HepG2 (cell line): Measurements from ENCODE around the gene TRMT10C. TPM values are rescaled to one million over a fixed set of nuclear protein-coding genes. Genes with fewer than 3 reads are reported as not detected.

Experiments used
- FLYWCH1 ChIP-seq: sonication (generic); formaldehyde crosslinking; IDR thresholded peaks from 2 replicates; pipeline ENCODE4 v1.8.1; 2023; ENCODE audit warnings: mild to moderate bottlenecking, missing genetic modification reagents
- FOXK1 ChIP-seq: sonication (generic); formaldehyde crosslinking; IDR thresholded peaks from 2 replicates; pipeline ENCODE4 v1.4.0; 2020; ENCODE audit warnings: low read depth, missing genetic modification reagents, borderline replicate concordance
- HNRNPK ChIP-seq: fragments of 200-400 bp; formaldehyde crosslinking; IDR thresholded peaks from 2 replicates; pipeline ENCODE4 v1.6.1; 2018; ENCODE audit warnings: low read length, low read depth, moderate library complexity, mild to moderate bottlenecking; ENCODE audit not compliant: poor library complexity, severe bottlenecking
- IRF2 ChIP-seq: IDR thresholded peaks from 2 replicates; pipeline ENCODE4 v1.6.1; 2018; ENCODE audit warnings: missing genetic modification reagents, missing compliant biosample characterization
- IRX3 ChIP-seq: sonication (generic); formaldehyde crosslinking; IDR thresholded peaks from 2 replicates; pipeline ENCODE4 v1.8.1; 2023; ENCODE audit warnings: mild to moderate bottlenecking, low read depth, missing genetic modification reagents, borderline replicate concordance
- KLF12 ChIP-seq: sonication (generic); formaldehyde crosslinking; IDR thresholded peaks from 2 replicates; pipeline ENCODE4 v1.4.0; 2020; ENCODE audit warnings: missing genetic modification reagents, borderline replicate concordance
- KLF15 ChIP-seq: sonication (generic); formaldehyde crosslinking; IDR thresholded peaks from 2 replicates; pipeline ENCODE4 v1.8.1; 2023; ENCODE audit warnings: borderline replicate concordance, mild to moderate bottlenecking, inconsistent platforms, missing genetic modification reagents, mixed read lengths
- NFIC ChIP-seq: IDR thresholded peaks from 2 replicates; pipeline ENCODE4 v1.6.1; 2012; ENCODE audit warnings: mild to moderate bottlenecking, low read length, inconsistent platforms
- NONO ChIP-seq, 2 experiments: fragments of 450-650 bp in 1 of 2; sonication (generic) in 1 of 2; formaldehyde crosslinking in 1 of 2; IDR thresholded peaks in 1 of 2; conservative IDR thresholded peaks in 1 of 2; 2 replicates each; pipeline versions ENCODE4 v1.6.1 to v1.8.0; 2017 to 2022; ENCODE audit warnings: mild to moderate bottlenecking in 1 of 2, missing genetic modification reagents in 1 of 2, moderate library complexity in 1 of 2
- PHF8 ChIP-seq: sonication (generic); formaldehyde crosslinking; IDR thresholded peaks from 2 replicates; pipeline ENCODE4 v1.5.0; 2020; ENCODE audit warnings: missing genetic modification reagents
- POGZ ChIP-seq: sonication (generic); formaldehyde crosslinking; IDR thresholded peaks from 2 replicates; pipeline ENCODE4 v1.4.0; 2020; ENCODE audit warnings: mild to moderate bottlenecking, missing genetic modification reagents
- SKI ChIP-seq: fragments of 450-650 bp; IDR thresholded peaks from one replicate; pipeline ENCODE4 v1.6.1; 2018; ENCODE audit warnings: mild to moderate bottlenecking; ENCODE audit not compliant: partially characterized antibody
- ZNF446 ChIP-seq: sonication (generic); formaldehyde crosslinking; IDR thresholded peaks from 2 replicates; pipeline ENCODE4 v1.5.0; 2020; ENCODE audit warnings: mild to moderate bottlenecking, missing genetic modification reagents
- ZNF546 ChIP-seq: sonication (generic); formaldehyde crosslinking; conservative IDR thresholded peaks from 2 replicates; pipeline ENCODE4 v1.8.1; 2023; ENCODE audit warnings: mild to moderate bottlenecking, missing genetic modification reagents
- ZNF556 ChIP-seq: sonication (generic); formaldehyde crosslinking; IDR thresholded peaks from 2 replicates; pipeline ENCODE4 v1.4.0; 2020; ENCODE audit warnings: mild to moderate bottlenecking, missing genetic modification reagents, borderline replicate concordance
- ZNF703 ChIP-seq: sonication (generic); formaldehyde crosslinking; IDR thresholded peaks from 2 replicates; pipeline ENCODE4 v1.5.1; 2020; ENCODE audit warnings: missing genetic modification reagents, mild to moderate bottlenecking, moderate library complexity, borderline replicate concordance
- ZNF891 ChIP-seq: sonication (generic); formaldehyde crosslinking; IDR thresholded peaks from 2 replicates; pipeline ENCODE4 v1.5.0; 2020; ENCODE audit warnings: mild to moderate bottlenecking, missing genetic modification reagents
- polyA plus RNA-seq, 8 experiments: library from polyadenylated mRNA; depleted of rRNA in 3 of 8; stranded (reverse) in 7 of 8; unstranded in 1 of 8; fragments of >200 nt; fragmentation: Illumina TruSeq in 4 of 8; extraction: Trizol in 4 of 8; gene quantifications; 2 replicates each; pipeline versions ENCODE4 v1.2.1 to v1.2.3, GENCODE V29; 2011 to 2016; ENCODE audit warnings: low read depth in 4 of 8, missing spikeins in 1 of 8, mixed read lengths in 1 of 8; ENCODE audit not compliant: insufficient read depth in 1 of 8
- total RNA-seq, 5 experiments: library from RNA; depleted of rRNA; stranded (reverse); fragments of >200 nt; fragmentation: Illumina TruSeq; extraction: Trizol; gene quantifications; 2 replicates each; pipeline ENCODE4 v1.2.3, GENCODE V29; 2016; ENCODE audit warnings: low read depth in 1 of 5
- TF ChIP-seq, protein P1 (sequence below): sonication (generic); formaldehyde crosslinking; IDR thresholded peaks from 2 replicates; pipeline ENCODE4 v1.4.0; 2020; ENCODE audit warnings: missing genetic modification reagents
- TF ChIP-seq, protein P2 (sequence below): sonication (generic); formaldehyde crosslinking; IDR thresholded peaks from 2 replicates; pipeline ENCODE4 v1.4.0; 2020; ENCODE audit warnings: missing genetic modification reagents
- TF ChIP-seq, protein P3 (sequence below): IDR thresholded peaks from 2 replicates; pipeline ENCODE4 v1.6.1; 2016; ENCODE audit warnings: missing compliant biosample characterization, missing genetic modification reagents, borderline replicate concordance
- TF ChIP-seq, protein P4 (sequence below): sonication (generic); formaldehyde crosslinking; IDR thresholded peaks from 2 replicates; pipeline ENCODE4 v1.4.0; 2020; ENCODE audit warnings: missing genetic modification reagents

The TRMT10C gene
- total and polyA plus RNA-seq, 2 of the 13 experiments (the other 11 are each of a cell fraction or from before 2014, with no cell fraction given): 10.8 to 39.2 TPM

DNA sequence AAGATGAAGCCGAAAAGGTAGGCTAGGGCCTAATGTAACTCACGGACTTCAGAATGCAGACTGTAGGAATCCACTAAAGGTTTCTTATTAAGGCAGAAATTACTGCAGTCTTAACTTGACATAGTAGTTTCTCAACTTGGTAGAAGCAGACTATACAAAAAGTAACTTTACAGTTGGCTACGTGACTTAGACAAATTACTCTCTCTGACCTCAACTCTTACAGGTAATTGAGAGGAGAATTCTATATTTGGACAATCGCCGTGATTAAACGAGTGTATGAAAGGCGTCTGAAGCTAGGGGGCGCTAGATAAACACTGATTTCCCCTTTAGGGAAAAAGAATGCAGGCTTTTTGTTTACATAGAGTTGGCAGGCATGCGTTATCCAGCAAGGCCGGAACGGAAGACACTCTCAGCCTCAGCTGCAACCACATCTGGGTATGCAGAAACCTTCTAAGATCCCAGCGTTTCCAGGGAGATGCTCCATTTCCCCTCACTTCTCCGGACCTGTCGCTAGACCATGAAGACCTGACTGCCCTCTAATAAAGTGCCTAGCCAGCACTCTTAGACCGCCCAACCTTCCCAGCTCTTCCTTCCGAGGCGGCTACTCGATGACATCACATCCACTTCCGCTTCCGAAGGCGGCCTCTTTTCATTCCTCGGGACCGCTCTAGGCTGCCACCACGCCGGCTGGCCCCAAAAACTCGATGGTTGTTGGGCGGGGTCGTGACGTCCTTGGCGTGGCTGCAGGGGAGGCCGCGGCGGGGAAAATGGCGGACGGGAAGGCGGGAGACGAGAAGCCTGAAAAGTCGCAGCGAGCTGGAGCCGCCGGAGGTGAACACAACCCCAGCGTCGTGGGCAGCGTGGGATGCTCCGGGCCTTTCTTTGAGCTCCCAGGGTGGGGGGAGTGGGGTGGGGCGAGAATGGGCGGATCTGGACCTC is 12.1 kb downstream of the TRMT10C start, which contains the start of gene PCNP (continued):
- TF ChIP-seq NONO (IDR thresholded peaks at IDR 0.05): no peak
- peak; percentile 81; the same call in 1 of the 2 replicates for TF ChIP-seq NONO (CRISPR knock-in tag; conservative IDR thresholded peaks at IDR 0.05)
- TF ChIP-seq IRX3 (CRISPR knock-in tag): peak; percentile 70; the same call in 1 of the 2 replicates
- peak; percentile 80; the same call in 1 of the 2 replicates for TF ChIP-seq IRF2 (CRISPR knock-in tag)
- no peak for TF ChIP-seq FLYWCH1 (CRISPR knock-in tag)
- no peak for TF ChIP-seq KLF15 (CRISPR knock-in tag)
- TF ChIP-seq KLF12 (CRISPR knock-in tag): peak; percentile 96
- no peak; the same call in 1 of the 2 replicates for TF ChIP-seq ZNF556 (CRISPR knock-in tag)
- TF ChIP-seq, protein P1, sequence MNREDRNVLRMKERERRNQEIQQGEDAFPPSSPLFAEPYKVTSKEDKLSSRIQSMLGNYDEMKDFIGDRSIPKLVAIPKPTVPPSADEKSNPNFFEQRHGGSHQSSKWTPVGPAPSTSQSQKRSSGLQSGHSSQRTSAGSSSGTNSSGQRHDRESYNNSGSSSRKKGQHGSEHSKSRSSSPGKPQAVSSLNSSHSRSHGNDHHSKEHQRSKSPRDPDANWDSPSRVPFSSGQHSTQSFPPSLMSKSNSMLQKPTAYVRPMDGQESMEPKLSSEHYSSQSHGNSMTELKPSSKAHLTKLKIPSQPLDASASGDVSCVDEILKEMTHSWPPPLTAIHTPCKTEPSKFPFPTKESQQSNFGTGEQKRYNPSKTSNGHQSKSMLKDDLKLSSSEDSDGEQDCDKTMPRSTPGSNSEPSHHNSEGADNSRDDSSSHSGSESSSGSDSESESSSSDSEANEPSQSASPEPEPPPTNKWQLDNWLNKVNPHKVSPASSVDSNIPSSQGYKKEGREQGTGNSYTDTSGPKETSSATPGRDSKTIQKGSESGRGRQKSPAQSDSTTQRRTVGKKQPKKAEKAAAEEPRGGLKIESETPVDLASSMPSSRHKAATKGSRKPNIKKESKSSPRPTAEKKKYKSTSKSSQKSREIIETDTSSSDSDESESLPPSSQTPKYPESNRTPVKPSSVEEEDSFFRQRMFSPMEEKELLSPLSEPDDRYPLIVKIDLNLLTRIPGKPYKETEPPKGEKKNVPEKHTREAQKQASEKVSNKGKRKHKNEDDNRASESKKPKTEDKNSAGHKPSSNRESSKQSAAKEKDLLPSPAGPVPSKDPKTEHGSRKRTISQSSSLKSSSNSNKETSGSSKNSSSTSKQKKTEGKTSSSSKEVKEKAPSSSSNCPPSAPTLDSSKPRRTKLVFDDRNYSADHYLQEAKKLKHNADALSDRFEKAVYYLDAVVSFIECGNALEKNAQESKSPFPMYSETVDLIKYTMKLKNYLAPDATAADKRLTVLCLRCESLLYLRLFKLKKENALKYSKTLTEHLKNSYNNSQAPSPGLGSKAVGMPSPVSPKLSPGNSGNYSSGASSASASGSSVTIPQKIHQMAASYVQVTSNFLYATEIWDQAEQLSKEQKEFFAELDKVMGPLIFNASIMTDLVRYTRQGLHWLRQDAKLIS (CRISPR knock-in tag): no peak
- peak; percentile 96 for TF ChIP-seq PHF8 (CRISPR knock-in tag)
- peak; percentile 96 for TF ChIP-seq POGZ
- TF ChIP-seq, protein P2, sequence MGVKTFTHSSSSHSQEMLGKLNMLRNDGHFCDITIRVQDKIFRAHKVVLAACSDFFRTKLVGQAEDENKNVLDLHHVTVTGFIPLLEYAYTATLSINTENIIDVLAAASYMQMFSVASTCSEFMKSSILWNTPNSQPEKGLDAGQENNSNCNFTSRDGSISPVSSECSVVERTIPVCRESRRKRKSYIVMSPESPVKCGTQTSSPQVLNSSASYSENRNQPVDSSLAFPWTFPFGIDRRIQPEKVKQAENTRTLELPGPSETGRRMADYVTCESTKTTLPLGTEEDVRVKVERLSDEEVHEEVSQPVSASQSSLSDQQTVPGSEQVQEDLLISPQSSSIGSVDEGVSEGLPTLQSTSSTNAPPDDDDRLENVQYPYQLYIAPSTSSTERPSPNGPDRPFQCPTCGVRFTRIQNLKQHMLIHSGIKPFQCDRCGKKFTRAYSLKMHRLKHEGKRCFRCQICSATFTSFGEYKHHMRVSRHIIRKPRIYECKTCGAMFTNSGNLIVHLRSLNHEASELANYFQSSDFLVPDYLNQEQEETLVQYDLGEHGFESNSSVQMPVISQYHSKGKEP (CRISPR knock-in tag): no peak
- TF ChIP-seq, protein P3, sequence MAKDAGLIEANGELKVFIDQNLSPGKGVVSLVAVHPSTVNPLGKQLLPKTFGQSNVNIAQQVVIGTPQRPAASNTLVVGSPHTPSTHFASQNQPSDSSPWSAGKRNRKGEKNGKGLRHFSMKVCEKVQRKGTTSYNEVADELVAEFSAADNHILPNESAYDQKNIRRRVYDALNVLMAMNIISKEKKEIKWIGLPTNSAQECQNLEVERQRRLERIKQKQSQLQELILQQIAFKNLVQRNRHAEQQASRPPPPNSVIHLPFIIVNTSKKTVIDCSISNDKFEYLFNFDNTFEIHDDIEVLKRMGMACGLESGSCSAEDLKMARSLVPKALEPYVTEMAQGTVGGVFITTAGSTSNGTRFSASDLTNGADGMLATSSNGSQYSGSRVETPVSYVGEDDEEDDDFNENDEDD: peak; percentile 75; the same call in 1 of the 2 replicates
- TF ChIP-seq ZNF891 (CRISPR knock-in tag): 0 out of 2 replicates have a peak, but pooled peaks have one; percentile 23
- TF ChIP-seq ZNF703 (CRISPR knock-in tag): peak; percentile 71; the same call in 1 of the 2 replicates
- TF ChIP-seq ZNF546 (CRISPR knock-in tag): 0 out of 2 replicates have a peak, but pooled peaks have one; percentile 44
- no peak for TF ChIP-seq HNRNPK
- peak; percentile 85; the same call in 1 of the 2 replicates for TF ChIP-seq FOXK1 (CRISPR knock-in tag)
- no peak for TF ChIP-seq ZNF446 (CRISPR knock-in tag)
- no peak for TF ChIP-seq SKI
- TF ChIP-seq, protein P4, sequence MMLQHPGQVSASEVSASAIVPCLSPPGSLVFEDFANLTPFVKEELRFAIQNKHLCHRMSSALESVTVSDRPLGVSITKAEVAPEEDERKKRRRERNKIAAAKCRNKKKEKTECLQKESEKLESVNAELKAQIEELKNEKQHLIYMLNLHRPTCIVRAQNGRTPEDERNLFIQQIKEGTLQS (CRISPR knock-in tag): 0 out of 2 replicates have a peak, but pooled peaks have one; percentile 53
- TF ChIP-seq NFIC: no peak
